Skin of body (tissue), 2 donors: Measurements from ENCODE around the gene CMBL. TPM values are rescaled to one million over a fixed set of nuclear protein-coding genes. Genes with fewer than 3 reads are reported as not detected.
"Not testable (repeated sequence)": the region's sequence is repeated elsewhere in the genome, so short reads cannot be mapped to it uniquely, and the experiment has no call there.

Experiments
- DNase-seq: peaks from one replicate; lab custom pipeline; 2025; lab: John Stamatoyannopoulos, UW
- total RNA-seq: library from RNA; depleted of rRNA; stranded (reverse); fragments of >200 nt; gene quantifications from one replicate; pipeline ENCODE4 v1.2.3, GENCODE V29; 2014

CMBL gene
- total RNA-seq, 1 donor from 2014 or later: 16.9 TPM

DNA sequence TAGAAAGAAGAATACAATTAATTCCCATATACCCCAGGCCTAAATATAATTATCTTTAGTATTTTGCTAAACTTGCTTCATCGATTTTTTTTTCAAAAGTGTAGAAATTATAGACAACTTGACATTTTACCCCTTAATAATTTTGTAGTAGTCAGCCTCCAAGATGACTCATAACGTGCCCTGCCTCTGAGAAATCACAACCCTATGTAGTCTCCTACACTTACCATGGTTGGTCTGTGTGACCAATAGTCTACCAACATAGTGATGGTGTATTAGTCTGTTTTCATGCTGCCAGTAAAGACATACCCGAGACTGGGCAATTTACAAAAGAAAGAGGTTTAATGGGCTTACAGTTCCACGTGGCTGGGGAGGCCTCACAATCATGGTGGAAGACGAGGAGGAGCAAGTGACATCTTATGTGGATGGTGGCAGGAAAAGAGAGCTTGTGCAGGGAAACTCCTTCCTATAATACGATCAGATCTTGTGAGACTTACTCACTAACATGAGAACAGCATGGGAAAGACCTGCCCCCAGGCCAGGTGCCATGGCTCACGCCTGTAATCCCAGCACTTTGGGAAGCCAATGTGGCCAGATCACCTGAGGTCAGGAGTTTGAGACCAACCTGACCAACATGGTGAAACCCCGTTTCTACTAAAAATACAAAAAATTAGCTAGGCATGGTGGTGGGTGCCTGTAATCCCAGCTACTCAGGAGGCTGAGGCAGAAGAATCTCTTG, 3.3 kb upstream of the CMBL start:
- DNase-seq: not testable (repeated sequence)

GRCh38 chr5:10310066-10310779, 2.5 kb upstream of the CMBL start:
- no peak for DNase-seq

DNA sequence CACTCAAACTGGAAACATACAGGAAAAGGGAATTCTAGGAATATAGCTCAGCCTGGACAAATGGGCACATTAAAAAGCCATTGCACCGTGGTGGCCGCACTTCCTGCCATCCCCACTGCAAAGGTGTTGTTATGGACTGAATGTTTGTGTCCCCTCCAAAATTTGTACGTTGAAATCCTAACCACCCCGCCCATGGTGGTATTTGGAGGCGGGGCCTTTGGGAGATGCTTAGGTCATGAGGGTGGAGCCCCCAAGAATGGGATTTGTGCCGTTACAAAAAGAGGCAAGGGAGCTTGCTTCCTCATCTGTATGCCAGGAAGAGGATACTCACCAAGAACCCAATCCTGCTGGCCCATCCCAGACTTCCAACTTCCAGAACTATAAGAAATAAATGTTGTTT, 1.1 kb upstream of the CMBL start:
- no peak for DNase-seq

DNA sequence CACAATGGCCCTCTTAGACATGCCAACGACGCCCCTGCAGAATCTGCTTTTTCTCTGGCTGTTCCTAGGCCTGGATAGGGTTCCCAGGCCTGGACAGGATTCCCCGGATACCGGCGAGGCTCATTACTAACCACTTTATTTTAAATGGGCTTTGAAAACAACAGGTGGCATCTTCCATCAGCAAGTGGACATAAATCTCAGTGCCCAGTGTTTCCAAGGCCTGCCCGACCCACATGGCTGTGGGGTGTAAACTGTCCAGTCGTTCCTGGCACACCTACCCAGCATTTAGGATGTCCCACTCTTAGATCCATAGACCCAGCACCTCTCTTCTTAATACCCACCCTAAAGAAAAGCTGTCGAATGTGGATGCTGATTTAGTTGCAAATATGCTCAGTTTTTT, 896 bp downstream of the CMBL start:
- no peak for DNase-seq

GRCh38 chr5:10306114-10306513, 1.6 kb downstream of the CMBL start:
- no peak for DNase-seq

- no peak for DNase-seq
Measured at GRCh38 chr5:10304932-10305331, 2.8 kb downstream of the CMBL start.

GRCh38 chr5:10303699-10304170, 4.0 kb downstream of the CMBL start:
- no peak for DNase-seq

- DNase-seq: no peak
Measured at GRCh38 chr5:10303201-10303600, 4.5 kb downstream of the CMBL start.

DNA sequence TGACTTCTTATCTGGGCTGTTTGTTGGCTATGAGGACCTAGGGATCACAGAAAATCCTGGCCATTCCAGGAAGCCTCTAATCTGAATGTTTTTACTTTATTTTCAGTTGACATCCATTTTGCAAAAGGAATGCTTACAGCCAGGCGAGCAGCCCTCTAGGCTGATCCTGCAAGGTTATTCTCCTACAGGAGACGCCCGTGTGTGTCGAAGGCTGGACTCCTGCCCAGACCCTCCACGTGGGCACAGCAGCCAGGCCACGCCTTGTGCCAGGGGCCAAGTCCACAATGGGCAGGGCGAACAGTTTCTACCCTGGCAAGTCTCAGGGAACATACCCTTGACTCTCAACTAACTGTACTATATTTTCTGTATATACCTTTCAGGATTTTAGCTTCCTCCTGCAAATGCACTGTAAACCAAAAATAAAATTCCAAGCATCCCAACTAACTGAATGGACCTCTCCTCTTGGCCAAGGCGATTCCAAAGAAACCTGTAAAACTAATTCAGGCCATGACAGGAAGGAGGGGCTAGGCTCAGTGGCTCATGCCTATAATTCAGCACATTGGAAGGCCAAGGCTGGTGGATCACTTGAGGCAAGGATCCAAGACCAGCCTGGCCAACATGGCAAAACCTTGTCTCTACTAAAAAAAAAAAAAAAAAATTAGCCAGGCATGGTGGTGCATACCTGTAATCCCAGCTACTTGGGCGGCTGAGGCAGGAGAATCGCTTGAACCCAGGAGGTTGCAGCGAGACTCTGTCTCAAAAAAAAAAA, 5.7 kb downstream of the CMBL start:
- DNase-seq: no peak

GRCh38 chr5:10301266-10301665, 6.4 kb downstream of the CMBL start:
- no peak for DNase-seq

GRCh38 chr5:10300246-10300645, 7.5 kb downstream of the CMBL start:
- no peak for DNase-seq

DNA sequence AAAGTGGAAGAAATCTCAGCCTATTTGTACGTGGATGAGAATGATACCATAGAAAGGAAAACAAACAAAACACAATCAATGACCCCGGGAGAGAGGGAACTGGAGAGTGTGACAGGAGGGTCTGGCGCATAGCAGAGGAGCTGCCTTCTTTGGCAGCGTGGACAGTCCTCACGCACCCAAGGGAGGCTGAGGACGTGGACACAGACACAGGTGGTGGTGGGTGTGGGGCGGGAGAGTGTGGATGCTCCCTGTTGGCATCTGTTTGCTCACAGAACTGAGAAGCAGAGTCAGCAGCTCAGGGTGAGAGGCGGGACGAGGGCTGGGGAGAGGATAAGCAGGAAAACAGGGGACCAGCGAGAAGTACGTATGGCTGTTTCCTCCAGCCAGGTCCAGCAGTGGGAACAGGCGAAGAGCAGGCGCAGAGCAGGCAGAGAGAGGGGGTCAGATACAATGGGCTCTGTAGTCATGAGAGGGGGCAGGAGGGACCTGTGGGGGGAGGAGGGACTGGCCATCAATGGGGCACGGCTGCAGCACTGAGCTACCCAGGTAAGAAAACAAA, 10.0 kb downstream of the CMBL start:
- DNase-seq: no peak

GRCh38 chr5:10295619-10296326, 11.9 kb downstream of the CMBL start:
- no peak for DNase-seq

DNA sequence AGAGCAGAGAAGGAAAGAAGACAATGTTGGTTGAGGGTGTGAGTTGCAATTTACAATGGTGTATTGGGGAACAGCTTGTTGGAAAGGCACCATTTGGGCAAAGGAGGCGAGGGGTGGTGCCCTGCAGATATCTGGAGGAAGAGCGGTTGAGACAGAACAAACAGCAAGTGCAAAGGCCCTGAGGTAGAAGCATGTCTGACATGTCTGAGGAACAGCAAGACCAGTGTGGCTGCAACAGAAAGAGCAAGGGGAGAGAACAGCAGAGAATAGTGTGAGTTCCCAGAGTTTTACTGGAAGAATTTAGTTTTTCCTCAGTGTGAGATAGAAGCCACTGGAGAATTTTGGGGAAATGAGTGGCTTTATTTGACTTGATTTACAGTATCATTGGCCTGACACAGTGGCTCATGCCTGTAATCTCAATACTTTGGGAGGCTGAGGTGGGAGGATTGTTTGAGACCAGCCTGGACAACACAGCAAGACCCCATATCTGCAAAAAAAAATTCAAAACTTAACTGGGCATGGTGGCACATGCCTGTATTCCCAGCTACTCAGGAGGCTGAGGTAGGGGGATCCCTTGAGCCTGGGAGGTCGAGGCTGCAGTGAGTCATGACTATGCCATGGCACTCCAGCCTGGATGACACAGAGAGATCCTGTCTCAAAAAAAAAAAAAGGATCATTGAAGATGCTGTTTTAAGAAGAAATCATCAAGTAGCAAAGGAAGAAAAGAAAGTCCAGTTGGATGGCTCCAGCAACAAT, 13.6 kb downstream of the CMBL start:
- DNase-seq: no peak

GRCh38 chr5:10291692-10292339, 15.9 kb downstream of the CMBL start:
- DNase-seq: no peak

DNA sequence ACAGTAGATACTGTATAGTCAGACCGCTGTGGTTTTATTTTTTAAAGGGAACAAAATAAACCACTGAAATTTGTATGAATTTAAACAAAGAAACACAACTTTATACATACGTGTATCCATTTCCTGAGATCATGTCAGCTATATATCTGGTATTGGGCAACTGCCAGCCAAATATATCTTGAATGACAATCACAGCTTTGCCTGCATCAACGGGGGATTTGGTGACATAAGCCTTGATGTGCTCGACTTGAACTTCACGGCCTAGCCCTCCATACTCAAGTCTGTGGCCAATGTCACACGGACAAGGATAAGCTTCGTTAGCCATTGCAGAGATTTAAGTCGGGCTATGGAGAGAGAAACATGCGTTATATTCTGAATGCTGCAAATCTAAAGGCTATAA, 17.3 kb downstream of the CMBL start:
- no peak for DNase-seq

- no peak for DNase-seq
Measured at GRCh38 chr5:10289991-10290390, 17.7 kb downstream of the CMBL start.

DNA sequence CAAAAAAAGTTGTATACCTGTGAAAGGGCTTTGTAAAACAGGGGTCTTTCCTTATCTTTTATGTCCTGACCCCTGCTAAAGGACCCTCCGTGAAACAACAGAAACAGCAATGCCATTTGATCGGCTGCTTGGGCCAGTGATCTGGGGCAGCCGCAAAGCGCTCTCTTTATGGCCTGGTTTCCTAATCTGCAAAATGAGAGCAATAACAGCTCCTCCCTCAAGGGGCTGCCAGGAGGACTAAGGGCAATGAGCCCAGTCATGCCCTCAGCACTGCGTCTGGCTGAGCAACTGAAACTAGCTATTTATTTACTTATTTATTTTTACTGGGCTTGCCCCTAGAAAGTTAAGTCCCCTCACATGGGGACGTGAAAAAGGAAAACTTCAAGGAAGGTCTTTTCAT, 18.3 kb downstream of the CMBL start:
- no peak for DNase-seq

GRCh38 chr5:10288592-10289219, 19.0 kb downstream of the CMBL start:
- no peak for DNase-seq

DNA sequence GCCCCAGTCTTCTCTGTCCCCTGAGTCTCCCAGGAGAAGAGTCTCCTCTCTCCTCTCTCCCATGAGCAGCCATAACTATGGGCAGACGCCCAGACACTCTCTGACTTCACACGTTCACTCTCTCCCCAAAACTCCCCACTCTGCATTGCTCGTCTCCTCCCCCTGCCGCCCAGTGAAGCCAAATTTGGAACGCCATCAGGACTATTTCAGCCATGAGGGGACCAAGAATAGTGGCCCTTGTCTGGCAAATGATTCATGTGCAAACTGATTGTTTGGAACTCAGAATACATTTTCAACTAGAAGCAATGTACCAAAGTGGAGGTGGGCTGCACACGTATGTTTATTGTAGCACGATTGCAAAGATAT, 20.9 kb downstream of the CMBL start:
- DNase-seq: no peak
